Measurements from ENCODE around the gene MXRA7.
"Not testable (repeated sequence)": the region's sequence is repeated elsewhere in the genome, so short reads cannot be mapped to it uniquely, and the experiment has no call there.

Gene MXRA7

GRCh38 chr17:76710863-76711611 lies at the start of gene MXRA7:
Gene MXRA7 (minus strand): TSS chr17:76710965. CDS start chr17:76710946, 19 bp downstream.
- TF ChIP-seq POLR2A (IDR thresholded peaks at IDR 0.05; ENCODE audit: low read depth, low read length): peak; percentile 81
- peak; percentile 86 for DNase-seq (ENCODE audit: insufficient read length, low spot score)
- no peak for FAIRE-seq

DNA sequence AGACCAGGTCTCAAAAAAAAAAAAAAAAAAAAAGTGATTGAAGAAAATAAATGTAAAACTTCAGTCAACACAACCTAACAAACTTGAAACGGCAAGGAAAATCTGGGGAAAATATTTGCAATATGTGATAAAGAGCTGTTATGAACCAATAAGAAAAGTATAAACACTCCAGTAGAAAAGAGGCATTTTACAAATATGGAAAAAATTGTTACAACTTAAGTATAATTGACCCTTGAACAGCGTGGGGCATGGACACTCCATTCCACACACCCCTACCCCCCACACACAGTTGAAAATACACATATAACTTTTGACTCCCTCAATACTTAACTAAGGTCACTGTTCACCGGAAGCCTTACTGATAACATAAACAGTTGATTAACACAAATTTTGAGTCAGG lies 47.8 kb upstream of the MXRA7 start:
- DNase-seq (ENCODE audit: insufficient read length, low spot score): no peak
- no peak for TF ChIP-seq POLR2A (IDR thresholded peaks at IDR 0.05; ENCODE audit: low read depth, low read length)
- no peak for FAIRE-seq

DNA sequence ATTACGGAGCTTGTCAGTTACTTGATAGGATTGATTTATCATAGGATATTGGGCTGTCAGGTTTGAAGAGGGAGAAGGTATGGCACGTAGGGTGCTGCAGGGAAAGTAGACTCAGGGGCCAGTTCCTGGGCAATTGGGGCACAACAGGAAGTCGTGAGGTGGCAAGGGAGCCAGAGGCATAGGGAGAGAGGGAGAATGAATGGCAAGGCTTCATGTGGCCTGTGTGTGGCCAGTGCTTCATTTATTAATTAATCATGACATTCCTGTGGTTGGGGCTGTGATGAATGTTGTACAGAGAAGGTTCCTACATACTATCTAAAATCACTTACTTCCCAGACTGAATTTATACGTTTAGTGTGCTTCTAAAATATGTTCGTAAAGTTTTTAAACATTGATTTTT lies 46.5 kb upstream of the MXRA7 start:
- TF ChIP-seq POLR2A (IDR thresholded peaks at IDR 0.05; ENCODE audit: low read depth, low read length): no peak
- no peak for DNase-seq (ENCODE audit: insufficient read length, low spot score)
- no peak for FAIRE-seq

DNA sequence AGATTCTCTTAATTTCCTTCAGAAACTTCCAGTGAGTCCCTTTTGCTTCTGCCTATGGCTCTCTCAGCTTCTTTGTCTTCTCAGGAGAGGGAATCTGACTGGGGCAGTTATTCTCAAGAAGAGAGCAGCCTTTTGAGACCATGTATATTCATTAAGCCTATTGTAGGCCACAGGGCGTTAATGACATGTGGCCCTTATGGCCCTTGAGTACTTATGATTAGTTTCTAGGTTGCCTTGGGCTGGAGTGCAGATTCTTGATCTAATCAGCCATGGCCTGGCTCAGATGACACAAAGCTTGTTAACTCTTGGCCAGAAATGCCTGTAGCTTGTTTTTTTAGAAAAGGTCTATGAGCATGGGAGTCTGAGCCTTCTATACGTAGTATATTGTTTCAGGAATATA lies 44.5 kb upstream of the MXRA7 start:
- no peak for TF ChIP-seq POLR2A (IDR thresholded peaks at IDR 0.05; ENCODE audit: low read depth, low read length)
- DNase-seq (ENCODE audit: insufficient read length, low spot score): no peak
- FAIRE-seq: no peak

GRCh38 chr17:76753061-76753961 lies 42.5 kb upstream of the MXRA7 start:
- DNase-seq (ENCODE audit: insufficient read length, low spot score) (no peak), FAIRE-seq (no peak)
- no peak for TF ChIP-seq POLR2A (IDR thresholded peaks at IDR 0.05; ENCODE audit: low read depth, low read length)

- no peak for FAIRE-seq
- no peak for TF ChIP-seq POLR2A (IDR thresholded peaks at IDR 0.05; ENCODE audit: low read depth, low read length)
- no peak for DNase-seq (ENCODE audit: insufficient read length, low spot score)
Observed at GRCh38 chr17:76752006-76752405, 41.2 kb upstream of the MXRA7 start.

DNA sequence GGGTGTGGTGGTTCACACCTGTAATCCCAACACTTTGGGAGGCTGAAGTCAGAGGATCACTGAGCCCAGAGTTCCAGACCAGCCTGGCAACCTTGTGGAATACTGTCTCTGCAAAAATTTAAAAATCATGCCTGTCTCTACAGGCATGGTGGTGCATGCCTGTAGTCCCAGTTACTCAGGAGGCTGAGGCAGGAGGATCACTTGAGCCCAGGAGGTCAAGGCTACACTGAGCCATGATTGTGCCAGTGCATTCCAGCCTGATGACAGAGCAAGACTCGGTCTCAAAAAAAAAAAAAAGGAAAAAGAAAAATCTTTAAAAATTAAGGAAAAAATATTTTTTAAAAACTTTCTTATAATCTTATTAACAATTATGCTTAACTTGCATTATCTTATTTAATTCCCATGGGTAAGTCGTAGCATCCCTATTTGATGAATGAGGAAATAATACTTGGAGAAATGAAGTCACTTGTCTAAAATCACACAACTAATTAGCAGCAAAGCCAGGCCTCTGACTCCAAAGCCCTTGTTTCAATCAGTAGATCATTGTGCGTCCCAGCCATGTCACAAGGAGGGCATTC lies 40.7 kb upstream of the MXRA7 start:
- FAIRE-seq: no peak
- no peak for TF ChIP-seq POLR2A (IDR thresholded peaks at IDR 0.05; ENCODE audit: low read depth, low read length)
- no peak for DNase-seq (ENCODE audit: insufficient read length, low spot score)

DNA sequence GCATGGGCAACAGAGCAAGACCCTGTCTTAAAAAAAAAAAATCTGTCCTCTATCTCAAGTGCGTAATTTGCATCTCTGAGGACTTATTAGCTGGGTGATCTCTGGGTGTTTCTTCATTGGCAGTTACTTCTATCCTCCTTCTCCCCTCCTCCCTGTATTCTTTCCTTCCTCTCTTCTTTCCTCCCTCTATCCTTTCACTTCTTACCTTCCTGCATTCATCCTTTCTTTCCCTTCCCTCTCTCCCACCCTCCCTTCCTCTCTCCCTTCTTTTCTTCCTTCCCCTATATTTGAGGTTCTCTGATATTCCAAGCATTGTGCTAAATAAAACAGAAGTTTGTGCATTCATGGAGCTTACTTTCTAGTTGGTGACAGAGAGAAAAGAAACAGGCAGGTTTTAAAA lies 37.9 kb upstream of the MXRA7 start:
- DNase-seq (ENCODE audit: insufficient read length, low spot score) (no peak), FAIRE-seq (no peak)
- TF ChIP-seq POLR2A (IDR thresholded peaks at IDR 0.05; ENCODE audit: low read depth, low read length): no peak

DNA sequence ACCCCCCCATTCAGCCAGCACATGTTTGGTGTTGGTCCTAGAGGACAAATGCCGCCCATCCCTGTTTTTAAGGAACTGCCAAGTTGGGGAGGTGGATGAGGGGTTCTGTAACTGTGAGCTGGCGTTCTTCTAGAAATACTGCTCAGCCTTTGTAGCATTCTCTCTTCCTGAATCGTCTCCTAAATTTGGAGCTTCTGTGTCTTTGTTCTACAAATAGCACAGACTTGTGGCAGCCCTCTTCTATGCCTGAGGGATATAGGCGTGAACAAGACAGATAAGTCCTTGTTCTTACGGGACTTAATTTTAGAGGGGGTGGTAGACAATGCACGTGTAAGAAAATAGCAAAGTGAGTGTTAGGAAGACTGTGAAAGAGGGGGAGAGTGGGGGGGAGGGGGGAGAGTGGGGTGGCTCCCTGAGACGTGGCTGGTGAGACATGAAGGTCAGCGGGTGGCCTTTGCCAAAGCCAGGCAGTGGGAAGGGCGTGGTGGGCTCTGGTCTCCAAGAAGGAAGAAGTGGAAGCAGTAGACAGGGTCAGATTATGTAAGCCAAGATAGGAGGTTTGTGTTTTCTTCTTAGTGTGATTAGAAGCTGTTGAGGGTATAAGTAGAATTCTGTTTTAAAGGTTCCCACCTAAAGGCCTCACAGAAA lies 37.1 kb upstream of the MXRA7 start:
- FAIRE-seq: no peak
- no peak for TF ChIP-seq POLR2A (IDR thresholded peaks at IDR 0.05; ENCODE audit: low read depth, low read length)
- DNase-seq (ENCODE audit: insufficient read length, low spot score): no peak

DNA sequence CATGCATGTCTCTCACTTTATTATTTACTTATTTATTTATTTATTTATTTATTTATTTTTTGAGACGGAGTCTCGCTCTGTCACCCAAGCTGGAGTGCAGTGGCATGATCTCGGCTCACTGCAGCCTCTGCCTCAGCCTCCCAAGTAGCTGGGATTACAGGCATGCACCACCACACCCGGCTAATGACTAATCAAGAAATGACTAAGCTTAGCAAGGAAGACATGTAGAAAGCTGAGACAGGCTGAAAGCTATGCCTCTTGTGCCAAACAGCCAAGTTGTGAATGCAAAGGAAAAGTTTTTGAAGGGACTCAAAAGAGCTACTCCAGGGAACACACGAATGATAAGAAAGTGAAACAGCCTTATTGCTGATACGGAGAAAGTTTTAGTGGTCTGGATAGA lies 35.0 kb upstream of the MXRA7 start:
- FAIRE-seq: not testable (repeated sequence)

GRCh38 chr17:76744747-76745146 lies 34.0 kb upstream of the MXRA7 start:
- DNase-seq (ENCODE audit: insufficient read length, low spot score) (no peak), FAIRE-seq (no peak)
- TF ChIP-seq POLR2A (IDR thresholded peaks at IDR 0.05; ENCODE audit: low read depth, low read length): no peak

More for the DNA sequence above, 35.0 kb upstream of the MXRA7 start:
- DNase-seq (ENCODE audit: insufficient read length, low spot score): not testable (repeated sequence)

DNA sequence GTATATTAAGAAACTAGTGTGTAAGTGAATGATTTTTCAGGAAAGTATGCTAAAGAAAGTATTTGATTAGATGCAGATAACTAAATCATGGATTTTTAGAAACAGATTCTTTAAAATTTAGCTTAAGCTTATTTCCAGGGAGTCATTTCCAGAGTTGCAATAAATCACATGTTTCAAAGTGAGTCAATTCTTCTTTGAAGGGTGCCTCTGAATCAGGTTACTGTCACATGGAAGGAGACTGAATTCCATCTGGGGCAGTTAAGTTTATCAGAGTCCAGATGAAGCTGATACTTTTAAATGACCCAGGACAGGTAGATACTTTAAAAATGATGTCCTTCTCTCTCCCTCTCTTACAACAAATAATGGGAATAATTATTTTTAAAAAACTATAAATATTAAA lies 32.2 kb upstream of the MXRA7 start:
- FAIRE-seq: peak; percentile 30
- TF ChIP-seq POLR2A (IDR thresholded peaks at IDR 0.05; ENCODE audit: low read depth, low read length): no peak
- no peak for DNase-seq (ENCODE audit: insufficient read length, low spot score)

DNA sequence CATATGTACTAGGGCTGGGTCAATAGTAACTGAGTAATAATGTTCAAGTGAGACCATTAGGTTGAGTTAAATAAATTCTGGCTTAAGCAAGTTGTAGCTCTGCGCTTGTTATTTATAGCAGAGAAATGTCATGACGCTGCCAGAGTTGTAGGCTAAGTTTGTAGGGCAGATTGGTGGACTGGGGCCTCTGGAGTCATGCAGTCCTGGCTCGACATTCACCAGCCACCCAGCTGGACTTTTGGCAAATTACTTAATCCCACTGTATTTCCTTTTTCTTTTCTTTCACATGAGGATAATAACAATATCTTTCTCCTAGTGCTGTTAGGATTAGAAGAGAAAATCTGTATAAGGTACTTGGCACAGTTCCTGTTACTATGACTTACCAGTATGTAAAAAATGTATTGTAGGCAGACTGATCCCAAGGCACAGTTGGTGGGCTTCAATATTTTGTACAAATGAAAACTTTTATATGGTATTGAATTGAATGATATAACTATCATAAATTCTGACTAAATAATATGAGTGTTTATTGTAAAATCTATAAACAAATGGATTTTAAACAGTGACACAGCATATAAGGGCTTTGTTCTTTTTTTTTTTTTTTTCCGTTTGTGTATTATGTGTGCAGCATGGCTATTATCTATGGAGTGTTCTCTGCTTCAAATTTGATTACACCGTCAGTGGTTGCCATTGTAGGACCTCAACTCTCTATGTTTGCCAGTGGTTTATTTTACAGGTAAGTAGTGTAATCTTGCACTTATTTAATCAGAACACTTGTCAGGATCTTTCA lies 29.8 kb upstream of the MXRA7 start:
- no peak for DNase-seq (ENCODE audit: insufficient read length, low spot score)
- no peak for FAIRE-seq
- TF ChIP-seq POLR2A (IDR thresholded peaks at IDR 0.05; ENCODE audit: low read depth, low read length): no peak

- FAIRE-seq; DNase-seq (ENCODE audit: insufficient read length, low spot score): not testable (repeated sequence)
Observed at GRCh38 chr17:76739568-76740115, 28.9 kb upstream of the MXRA7 start.
